Renal cortex interstitium (tissue), 3 donors: ENCODE measurements around the gene FLNA. TPM values are rescaled to one million over a fixed set of nuclear protein-coding genes. Genes with fewer than 3 reads are reported as not detected.

Experiments used
- polyA plus RNA-seq, 3 donors: library from polyadenylated mRNA; unstranded; fragments of 120-200 nt; gene quantifications; one replicate each; pipeline ENCODE4 v1.2.1, GENCODE V29; 2013; ENCODE audit not compliant: insufficient read length in 3 of 3

Gene FLNA
- polyA plus RNA-seq, 3 donors: 412 to 595 (median 545) TPM

Other genes starting within 250 kb of the FLNA start
- gene OPN1LW, start 230.4 kb downstream of the FLNA start, polyA plus RNA-seq: not detected
- gene OPN1MW, start 192.0 kb downstream of the FLNA start, polyA plus RNA-seq: not detected
- not detected for gene OPN1MW2, start 154.9 kb downstream of the FLNA start, polyA plus RNA-seq
- gene OPN1MW3, start 117.1 kb downstream of the FLNA start, polyA plus RNA-seq: not detected
- not detected for gene TEX28, start 79.5 kb downstream of the FLNA start, polyA plus RNA-seq
- under 1 TPM; 0.22 to 0.52 (median 0.24) TPM for gene TKTL1, start 78.8 kb downstream of the FLNA start, polyA plus RNA-seq
- 10 to 100 TPM; 71.3 to 97.8 (median 78.0) TPM for gene EMD, start 4.7 kb upstream of the FLNA start, polyA plus RNA-seq
- 1,000 to 10,000 TPM; 3,021 to 3,596 (median 3,323) TPM for gene RPL10, start 23.7 kb upstream of the FLNA start, polyA plus RNA-seq
- gene DNASE1L1, start 34.6 kb upstream of the FLNA start, polyA plus RNA-seq: 10 to 100 TPM; 11.5 to 13.9 (median 12.0) TPM
- 10 to 100 TPM; 32.4 to 51.9 (median 33.2) TPM for gene TAFAZZIN, start 36.9 kb upstream of the FLNA start, polyA plus RNA-seq
- gene ATP6AP1, start 54.0 kb upstream of the FLNA start, polyA plus RNA-seq: 100 to 1,000 TPM; 133 to 160 (median 154) TPM
- 100 to 1,000 TPM; 112 to 147 (median 141) TPM for gene GDI1, start 62.5 kb upstream of the FLNA start, polyA plus RNA-seq
- 10 to 100 TPM; 47.3 to 60.2 (median 54.6) TPM for gene FAM50A, start 69.5 kb upstream of the FLNA start, polyA plus RNA-seq
- gene PLXNA3, start 83.6 kb upstream of the FLNA start, polyA plus RNA-seq: 10 to 100 TPM; 52.8 to 72.0 (median 57.0) TPM
- gene LAGE3, start 104.6 kb upstream of the FLNA start, polyA plus RNA-seq: 10 to 100 TPM in 2 of 3 donors, 1 to 10 TPM in 1; 9.2 to 14.9 (median 11.8) TPM
- 10 to 100 TPM; 23.9 to 32.2 (median 25.9) TPM for gene UBL4A, start 112.0 kb upstream of the FLNA start, polyA plus RNA-seq
- gene SLC10A3, start 116.0 kb upstream of the FLNA start, polyA plus RNA-seq: 10 to 100 TPM; 14.8 to 23.1 (median 21.4) TPM
- gene FAM3A, start 141.6 kb upstream of the FLNA start, polyA plus RNA-seq: 10 to 100 TPM; 22.9 to 42.8 (median 36.7) TPM
- gene G6PD, start 172.2 kb upstream of the FLNA start, polyA plus RNA-seq: 10 to 100 TPM; 39.2 to 46.8 (median 40.5) TPM
- 10 to 100 TPM; 13.7 to 20.2 (median 19.5) TPM for gene IKBKG, start 173.0 kb upstream of the FLNA start, polyA plus RNA-seq
- gene CTAG1A, start 210.5 kb upstream of the FLNA start, polyA plus RNA-seq: not detected
- not detected for gene CTAG1B, start 244.6 kb upstream of the FLNA start, polyA plus RNA-seq